Activated CD4-positive, CD25-positive, alpha-beta regulatory T cell treated with anti-CD3 and anti-CD28 coated beads, Interleukin-2, amount 50 U/mL, for 16 hours (primary cell): Measurements from ENCODE around the gene MDN1.
"Not testable (repeated sequence)": the region's sequence is repeated elsewhere in the genome, so short reads cannot be mapped to it uniquely, and the experiment has no call there.

Experiments
- DNase-seq: peaks from one replicate; pipeline ENCODE4 v3.0.0-alpha.2; 2020; ENCODE audit warnings: low read depth, low spot score

MDN1 gene

DNA sequence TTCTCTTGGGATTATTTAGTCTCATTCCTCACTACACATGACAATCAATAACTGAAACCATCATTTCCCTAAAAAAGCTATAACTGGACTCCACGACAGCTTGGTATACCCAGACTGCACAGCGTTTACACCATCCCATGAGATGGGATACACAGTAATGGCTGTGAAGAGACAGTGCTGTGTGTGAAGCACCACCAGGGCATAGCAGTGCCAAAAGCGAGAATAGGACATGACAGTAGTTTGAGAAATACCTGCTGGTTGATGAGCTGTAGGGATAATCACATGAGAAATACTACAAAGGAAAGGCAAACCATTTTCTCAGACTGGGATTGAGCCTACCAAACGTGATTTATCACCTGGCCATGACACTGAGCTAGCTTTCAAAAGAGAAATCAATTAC, 158.6 kb downstream of the MDN1 start:
- DNase-seq = no peak

DNA sequence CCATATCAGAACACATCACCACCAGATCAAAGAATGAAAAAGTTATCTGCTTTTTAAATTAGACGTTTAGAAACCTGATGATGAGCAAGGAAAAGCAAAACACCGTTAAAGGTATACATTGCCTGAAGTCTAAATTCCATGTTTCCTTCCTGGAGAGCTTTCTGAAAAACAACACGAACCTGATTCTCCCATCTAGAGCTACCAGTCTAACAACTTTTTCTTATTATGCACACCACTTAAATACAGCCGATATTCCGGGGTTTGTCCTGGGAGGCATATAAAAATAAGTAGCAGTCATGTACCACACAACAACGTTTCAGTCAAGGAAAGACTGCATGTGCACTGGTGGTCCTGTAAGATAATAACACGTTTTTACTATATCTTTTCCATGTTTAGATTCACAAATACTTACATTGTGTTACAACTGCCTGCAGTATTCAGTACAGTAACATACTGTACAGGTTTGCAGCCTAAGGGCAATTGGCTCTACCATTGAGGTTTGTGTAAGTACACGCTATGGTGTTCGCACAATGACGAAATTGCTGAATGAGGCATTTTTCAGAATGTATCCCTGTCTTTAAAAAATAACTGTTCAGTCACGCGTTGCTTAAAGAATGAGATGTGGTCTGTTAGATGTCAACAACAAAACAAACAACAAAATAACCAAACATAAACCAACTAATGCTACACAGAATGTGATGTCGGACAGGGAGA, 162.0 kb downstream of the MDN1 start:
- DNase-seq = no peak

DNA sequence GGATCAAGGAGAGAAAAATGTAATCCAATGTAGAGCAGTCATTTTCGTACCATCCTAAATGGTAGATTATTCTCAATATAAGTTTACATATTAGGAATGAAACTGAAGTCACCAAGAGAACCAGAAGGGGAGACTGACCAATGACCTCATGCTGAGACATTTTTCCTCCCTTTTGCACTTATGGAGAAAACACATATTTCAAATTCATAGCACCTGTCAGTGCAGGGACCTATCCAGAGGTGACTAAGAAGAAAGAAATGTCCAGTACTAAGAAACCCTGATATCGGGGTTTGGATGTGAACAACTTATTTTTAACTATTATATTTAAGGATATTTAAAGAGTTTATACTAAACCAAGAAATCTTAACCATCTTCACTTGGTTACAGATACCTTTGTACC, 164.5 kb downstream of the MDN1 start:
- no peak for DNase-seq

DNA sequence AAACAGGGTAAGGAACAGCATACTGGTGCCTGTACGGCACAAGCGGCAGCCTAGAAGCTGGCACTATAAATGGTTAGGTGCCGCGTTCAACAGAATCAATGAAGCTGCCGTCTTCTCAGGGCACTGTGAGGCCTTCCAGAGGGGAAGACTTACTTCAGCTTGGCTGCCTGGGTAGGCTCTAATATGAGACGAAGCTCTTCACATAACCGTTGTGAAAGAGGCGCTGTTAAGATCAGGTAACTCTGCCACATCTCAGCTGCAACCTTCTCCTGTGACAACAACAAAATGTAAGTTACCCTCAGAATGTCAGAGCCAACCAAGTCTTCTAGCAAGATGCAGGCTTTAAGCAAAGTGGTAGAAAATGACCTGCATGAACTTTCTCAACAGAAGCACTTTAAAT, 169.0 kb downstream of the MDN1 start:
- DNase-seq = no peak

DNA sequence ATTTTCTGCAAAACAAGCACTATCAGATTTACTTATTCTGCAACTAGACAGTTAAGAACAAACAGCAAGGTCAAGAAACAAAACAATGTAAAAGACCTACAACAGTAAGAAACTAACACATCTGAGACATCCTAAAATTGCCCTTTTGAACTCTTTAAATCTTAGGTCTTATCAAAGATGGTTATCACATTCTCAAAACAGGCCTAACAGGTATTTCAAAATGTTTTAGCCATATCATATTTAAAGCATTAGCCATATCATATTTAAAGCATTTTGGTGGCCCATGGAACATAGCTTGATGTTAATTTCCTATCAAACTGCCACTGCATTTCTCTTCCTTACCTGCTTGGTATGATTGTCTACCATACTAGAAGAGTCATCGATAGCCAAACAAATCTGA, 169.9 kb downstream of the MDN1 start:
- no peak for DNase-seq

DNA sequence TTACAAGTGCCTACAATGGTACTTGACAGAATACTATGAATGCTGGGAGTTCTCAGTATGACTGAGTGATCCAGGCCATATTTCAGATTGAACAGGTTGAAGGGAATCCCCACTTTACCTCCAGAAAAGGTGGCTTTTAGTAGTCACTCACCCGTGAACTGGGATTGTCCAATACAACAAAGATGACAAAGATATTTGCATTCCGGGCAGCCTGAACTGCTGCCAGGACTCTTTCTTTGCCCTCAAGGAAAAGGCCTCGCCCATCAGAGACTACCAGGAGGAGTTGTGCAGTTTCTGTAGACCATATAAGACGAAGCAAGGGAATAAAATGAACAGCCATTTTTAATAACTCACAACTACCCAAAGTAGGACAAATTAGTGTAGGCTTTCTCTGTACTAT, 174.7 kb downstream of the MDN1 start:
- DNase-seq = no peak

DNA sequence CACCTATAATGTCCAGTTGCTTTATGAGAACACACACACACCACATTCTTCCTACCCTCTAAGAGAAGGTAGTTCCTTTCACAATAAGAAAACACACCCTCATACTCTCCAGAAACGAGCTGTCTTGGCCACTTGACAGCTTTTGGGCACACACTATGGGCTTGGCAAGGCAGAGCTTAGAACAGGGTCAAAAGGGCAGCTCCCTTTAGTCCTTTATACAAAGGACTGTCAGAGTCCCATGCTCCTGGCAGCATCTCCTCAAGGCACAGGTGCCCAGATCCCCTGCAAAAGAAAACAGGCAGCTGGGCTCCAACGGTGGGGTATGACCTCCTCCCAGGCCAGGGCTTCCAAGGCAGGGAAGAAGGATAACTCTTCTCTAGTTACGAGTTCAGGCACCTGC, 176.2 kb downstream of the MDN1 start:
- DNase-seq = no peak

DNA sequence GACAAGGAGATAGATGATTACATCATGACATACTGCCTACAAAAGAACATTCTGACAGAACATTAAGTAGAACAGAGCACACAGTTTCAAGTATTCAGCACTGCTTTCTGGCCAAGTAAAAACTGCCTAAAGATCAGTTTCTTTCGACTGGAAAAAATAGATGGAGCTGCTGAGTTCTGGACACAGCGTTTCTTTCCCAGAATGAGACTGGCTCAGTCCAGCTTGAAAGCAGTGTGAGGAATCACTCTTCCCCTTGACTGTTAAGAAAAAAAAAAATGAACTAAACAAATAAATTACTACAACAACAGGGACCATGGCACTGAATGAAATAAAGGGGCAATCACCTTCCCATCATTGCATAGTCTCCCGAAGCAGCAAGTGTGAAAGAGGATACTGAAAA, 176.6 kb downstream of the MDN1 start:
- DNase-seq = no peak

DNA sequence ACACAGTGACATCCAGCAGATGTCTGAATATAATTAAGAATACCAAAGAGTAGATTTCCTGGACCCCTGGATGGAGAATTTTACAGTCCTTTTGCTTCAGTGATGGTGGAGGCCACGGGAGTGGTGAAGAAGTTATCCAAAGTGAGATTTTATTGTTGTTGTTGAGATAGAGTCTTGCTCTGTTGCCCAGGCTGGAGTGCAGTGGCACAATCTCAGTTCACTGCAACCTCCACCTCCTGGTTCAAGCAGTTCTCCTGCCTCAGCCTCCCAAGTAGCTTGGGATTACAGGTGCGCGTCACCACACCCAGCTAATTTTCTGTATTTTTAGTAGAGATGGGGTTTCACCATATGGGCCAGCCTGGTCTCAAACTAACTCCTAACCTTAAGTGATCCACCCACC, 178.0 kb downstream of the MDN1 start:
- DNase-seq = not testable (repeated sequence)

DNA sequence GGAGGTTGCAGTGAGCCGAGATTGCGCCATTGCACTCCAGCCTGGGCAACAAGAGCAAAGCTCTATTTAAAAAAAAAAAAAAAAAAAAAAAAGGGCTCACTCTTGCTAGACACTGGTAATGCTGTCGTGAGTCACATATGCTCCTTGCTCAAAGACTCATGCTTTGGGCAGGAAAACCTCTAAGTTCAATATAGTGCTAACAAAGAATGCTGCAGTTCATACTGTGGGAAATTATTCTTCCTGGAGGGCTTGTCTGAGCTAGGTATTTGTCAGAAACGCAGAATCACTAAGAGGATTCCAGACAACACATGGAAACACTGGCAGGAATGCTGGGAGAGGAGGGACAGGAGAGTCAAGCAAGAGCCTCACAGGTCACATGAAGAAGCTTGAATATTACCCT, 178.8 kb downstream of the MDN1 start:
- no peak for DNase-seq

DNA sequence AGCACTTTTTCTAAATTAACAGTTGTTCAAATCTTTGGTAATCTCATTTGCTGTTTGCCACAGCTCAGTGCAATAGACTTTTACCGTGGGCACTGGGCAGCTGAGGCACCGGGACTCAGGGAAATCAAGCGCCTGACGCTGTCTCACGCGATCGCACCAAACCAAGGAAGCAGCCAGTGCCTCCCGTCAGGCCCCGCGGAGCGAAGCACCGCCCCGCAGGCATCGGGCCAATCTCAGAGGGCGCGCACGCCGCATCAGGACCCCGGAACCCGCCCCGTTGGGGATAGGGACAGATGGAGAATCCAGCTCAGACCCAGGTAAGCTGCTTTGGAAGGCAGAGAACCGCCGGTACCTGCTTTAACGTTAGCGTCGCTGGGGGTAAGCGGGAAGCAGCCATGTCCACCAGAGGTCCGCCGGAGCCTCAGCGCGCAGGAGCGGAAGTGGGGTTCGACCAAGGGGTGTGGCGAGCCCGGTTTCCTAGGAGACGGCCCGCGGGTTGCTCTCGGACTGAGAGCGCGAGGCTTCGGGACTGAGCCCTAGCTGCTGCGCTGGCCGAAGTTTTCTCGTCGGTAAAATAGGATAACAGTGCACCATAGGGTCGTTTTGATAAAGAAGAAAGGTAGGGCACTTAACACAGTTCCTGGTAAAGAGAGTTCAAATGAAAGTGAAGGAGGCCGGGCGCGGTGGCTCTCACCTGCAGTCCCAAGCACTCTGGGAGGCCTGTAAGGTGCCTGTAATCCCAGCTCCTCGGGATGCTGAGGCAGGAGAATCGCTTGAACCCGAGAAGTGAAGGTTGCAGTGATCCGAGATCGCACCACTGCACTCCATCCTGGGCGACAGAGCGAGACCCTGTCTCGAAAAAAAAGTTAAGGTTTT, 181.0 kb downstream of the MDN1 start, which contains the start of gene LYRM2:
TSS of gene LYRM2 (minus strand) at position 428 of the 876 bp plus-strand sequence. CDS start at position 397, 31 bp downstream.
- peak; percentile 87 for DNase-seq

DNA sequence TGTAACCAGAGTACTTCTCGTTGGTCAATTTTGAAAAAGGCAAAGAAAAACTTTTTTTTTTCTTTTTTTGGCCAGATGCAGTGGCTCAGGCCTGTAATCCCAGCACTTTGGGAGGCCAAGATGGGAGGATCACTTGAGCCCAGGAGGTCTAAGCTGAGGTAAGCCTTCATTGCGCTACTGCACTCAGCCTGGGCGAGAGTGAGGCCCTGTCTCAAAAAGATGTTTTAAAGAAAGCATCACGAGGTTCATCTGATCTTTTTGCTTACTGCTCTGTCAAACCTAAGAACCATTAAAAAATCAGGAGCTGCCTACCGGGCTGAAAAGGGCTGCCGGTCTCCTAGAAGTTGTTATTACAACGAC, 181.7 kb downstream of the MDN1 start:
- no peak for DNase-seq

DNA sequence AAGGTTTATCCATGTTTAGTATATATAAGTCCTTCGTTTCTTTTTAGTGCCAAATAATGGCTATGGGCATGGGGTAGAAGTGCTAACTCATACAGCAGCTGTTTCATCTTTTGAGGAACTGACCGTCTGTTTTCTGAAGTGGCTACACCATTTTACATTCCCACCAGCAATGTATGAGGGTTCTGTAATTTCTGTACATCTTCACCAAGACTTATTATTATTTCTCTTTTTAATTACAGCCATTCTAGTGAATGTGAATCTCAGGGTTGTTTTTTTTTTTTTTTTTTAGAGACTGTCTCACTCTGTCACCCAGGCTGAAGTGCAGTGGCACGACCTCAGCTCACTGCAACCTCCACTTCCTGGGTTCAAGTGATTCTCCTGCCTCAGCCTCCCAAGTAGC, 183.2 kb downstream of the MDN1 start:
- not testable (repeated sequence) for DNase-seq

DNA sequence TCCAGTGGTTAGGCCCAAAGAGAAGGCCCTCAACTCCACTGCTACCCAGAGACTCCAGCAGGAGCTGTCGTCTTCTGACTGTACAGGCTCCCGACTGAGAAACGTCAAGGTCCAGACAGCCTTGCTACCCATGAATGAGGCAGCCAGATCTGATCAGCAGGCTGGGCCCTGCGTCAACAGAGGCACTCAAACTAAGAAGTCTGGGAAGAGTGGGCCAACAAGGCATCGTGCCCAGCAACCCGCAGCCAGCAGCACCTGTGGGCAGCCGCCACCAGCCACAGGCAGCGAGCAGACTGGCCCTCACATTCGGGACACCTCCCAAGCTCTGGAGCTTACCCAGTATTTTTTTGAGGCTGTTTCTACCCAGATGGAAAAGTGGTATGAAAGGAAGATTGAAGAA, 189.1 kb downstream of the MDN1 start:
- no peak for DNase-seq

DNA sequence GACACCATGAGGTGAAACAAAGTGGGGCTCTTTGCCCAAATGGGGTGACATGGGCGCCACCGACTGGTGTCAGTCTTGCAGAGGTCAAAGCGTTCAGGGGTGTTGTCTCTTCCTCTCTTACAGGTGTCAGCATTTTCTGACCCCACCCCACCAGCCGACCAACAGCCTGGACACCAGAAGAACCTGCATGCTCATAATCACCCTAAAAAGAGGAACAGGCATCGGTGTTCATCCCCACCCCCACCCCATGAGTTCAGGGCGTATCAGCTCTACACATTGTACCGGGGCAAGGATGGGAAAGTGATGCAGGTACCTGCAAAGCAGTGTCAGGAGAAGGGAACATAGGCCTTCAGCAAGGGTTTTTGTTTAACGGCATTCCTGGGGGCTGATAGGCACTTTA, 195.8 kb downstream of the MDN1 start:
- no peak for DNase-seq

DNA sequence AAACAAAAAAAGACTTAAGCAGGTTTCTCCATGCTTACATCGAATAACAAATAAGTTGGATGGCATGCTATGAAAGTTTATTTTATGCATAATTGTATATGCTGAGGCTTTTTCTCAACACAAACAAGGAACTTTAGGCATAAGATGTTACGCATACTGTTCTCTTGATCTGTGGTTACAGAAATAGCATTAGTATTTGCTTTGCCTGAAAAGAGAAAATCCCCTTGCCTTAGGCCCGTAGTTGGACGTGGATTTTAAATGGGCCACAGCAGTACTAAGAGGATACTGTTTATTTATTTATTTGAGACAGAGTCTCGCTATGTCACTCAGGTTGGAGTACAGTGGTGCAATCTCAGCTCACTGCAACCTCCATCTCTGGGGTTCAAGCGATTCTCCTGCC, 200.0 kb downstream of the MDN1 start:
- no peak for DNase-seq

DNA sequence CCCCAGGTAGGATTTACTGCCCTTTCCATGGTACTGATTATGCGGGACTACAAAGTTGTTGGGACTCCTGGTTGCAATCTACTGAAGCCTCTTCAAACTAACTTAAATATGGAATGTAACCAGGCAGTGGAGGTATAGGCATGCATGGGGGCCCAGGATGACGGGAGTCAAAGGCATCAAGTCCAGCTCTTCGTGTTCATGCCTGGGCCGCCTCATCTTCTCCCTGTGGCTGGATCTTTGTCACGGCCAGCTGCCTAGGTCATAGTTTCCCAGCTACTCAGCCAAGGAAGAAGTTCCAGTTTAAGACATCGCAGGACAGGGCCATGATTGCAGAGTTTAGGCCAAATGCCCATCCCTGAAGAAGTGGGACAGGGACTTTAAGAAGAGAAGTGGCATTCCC, 201.6 kb downstream of the MDN1 start:
- DNase-seq = no peak

DNA sequence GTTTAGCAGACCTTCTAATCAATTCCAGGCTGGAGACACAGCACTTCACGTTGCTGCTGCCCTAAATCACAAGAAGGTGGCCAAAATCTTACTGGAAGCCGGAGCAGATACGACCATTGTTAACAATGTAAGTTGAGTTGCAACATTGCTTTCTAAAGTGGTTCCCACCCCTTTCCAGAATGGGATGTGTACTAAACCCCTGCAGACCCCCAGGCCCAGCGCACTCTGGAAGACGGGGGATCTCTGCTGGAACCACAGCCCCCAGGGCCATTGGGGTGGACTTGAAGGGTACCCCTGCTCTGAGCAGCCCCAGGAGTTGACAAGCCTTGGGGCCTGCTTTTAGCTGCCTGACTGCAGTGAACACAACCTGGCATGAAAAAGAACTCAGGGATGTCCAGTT, 203.1 kb downstream of the MDN1 start:
- no peak for DNase-seq

DNA sequence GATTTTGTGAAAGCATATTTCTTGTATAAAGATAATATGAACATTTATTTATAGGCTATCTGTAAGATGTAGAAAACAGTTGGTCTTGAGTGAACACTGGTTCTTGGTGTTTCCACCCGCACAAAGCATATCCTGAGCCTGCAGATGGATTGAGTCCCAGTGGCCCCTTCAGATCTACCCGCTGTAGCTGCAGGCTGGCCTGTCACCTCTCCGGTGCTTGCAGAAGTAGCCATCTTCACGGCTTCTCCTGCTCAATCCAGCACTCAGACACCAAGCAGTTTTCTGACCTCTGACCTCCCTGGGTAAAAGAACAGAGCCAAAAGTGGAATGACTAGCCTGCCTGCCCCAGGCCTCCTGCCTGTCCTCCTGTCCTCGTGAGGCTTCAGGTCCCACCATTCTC, 203.7 kb downstream of the MDN1 start:
- DNase-seq = no peak

DNA sequence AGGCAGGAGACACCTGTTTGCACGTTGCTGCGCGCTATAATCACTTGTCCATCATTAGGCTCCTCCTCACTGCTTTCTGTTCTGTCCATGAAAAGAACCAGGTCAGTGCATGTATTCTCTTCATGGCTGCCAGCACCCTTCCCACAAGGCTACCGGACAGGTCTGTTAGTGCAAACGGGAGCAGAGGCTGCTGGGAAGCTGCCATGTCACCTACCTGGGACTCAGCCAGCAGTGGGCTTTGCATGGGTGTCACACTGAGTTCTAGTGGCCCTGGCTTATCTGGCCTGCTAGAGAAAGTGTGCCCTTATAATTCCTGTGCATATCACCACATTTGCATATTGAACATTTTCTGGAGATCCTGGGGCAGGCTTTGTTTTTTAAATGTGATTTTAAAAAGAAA, 205.8 kb downstream of the MDN1 start:
- no peak for DNase-seq

DNA sequence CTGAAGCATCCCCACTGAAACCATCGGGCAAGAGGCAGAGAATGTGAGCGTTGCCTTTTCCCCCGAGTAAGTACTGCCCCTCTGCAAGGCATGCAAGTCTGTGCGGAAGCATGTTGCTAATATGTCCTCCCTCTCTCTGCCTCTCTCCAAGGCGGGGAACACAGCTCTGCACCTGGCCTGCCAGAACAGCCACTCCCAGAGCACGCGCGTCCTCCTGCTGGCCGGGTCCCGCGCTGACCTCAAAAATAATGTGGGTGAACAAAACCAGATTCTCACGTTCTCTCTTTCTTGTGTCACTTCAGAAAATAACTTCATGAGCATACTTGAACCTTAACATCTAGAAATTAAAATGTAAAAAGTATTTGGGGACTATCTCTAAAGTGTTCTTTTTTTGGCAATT, 207.5 kb downstream of the MDN1 start:
- no peak for DNase-seq

DNA sequence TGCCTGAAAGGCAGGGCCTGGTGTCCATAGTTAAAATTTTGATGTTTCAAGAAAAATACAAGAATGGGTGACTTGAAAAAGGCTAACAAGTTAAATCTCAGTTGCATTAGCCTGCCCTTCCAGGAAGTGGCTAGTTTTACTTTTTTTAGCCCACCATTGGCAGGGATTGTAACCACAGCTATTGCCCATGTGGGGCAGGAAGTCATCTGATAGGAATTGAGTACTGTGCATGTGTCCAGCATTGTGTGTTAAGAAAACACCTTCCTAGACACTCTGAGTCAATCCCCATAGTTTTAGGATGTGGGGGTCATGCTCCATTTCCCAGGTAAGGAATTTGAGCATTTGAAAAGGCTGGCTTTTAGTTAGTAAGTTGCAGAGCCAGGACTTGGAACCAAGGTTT, 207.9 kb downstream of the MDN1 start:
- no peak for DNase-seq

DNA sequence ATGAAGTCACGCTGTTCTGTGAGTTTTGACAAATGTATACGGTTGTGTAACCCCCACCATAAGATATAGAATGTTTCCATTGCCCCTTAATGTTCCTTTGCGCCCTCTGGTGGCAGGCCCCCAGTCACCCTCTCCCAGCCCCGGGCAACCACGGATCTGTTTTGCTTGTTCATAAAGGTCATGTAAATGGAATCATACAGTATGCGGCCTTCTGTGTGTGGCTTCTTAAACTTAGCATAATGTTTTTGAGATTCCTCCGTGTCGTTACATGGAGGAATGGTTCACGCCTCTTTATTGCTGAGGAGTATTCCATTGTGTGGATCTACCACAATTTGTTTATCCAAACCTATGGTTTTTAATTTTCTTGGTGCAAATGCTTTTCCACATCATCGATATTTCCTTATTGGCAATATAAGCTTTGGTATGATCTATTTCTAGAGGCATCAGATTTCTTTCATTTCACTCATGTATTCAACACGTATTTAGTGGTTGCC, 209.4 kb downstream of the MDN1 start:
- DNase-seq = peak; percentile 55
